Stimulated activated CD8-positive, alpha-beta memory T cell treated with anti-CD3 and anti-CD28 coated beads, Interleukin-7, amount 100 ng/mL, for 48 hours (primary cell): ENCODE results near the gene RASD1.
A peak's percentile ranks its signal among the peaks of the same experiment; 100 is the strongest.
"Not testable (repeated sequence)": the region's sequence is repeated elsewhere in the genome, so short reads cannot be mapped to it uniquely, and the experiment has no call there.

Experiments used
- DNase-seq, 2 donors: peaks; one replicate each; pipeline ENCODE4 v3.0.0-alpha.2; 2020; ENCODE audit warnings: low read depth in 1 of 2; ENCODE audit errors: extremely low read depth in 1 of 2

Gene RASD1

DNA sequence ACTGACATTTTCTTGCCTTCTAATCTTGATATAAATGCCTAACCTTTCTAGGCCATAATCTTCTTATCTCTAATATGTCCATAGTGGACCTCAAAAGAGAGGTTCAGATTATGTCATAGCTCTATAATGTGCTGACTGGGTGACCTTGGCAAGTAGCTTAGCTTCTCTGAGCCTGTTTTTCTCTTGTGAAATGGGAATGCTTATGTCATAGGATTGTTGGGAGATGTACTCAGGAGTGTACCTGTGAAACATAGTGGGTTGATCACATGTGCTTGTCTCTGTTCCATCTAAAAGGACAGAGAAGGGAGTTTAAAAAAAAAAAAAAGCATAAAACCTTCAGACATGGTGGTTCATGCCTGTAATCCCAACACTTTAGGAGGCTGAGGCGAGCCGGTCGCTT, 17.0 kb downstream of the RASD1 start:
- DNase-seq: no peak

DNA sequence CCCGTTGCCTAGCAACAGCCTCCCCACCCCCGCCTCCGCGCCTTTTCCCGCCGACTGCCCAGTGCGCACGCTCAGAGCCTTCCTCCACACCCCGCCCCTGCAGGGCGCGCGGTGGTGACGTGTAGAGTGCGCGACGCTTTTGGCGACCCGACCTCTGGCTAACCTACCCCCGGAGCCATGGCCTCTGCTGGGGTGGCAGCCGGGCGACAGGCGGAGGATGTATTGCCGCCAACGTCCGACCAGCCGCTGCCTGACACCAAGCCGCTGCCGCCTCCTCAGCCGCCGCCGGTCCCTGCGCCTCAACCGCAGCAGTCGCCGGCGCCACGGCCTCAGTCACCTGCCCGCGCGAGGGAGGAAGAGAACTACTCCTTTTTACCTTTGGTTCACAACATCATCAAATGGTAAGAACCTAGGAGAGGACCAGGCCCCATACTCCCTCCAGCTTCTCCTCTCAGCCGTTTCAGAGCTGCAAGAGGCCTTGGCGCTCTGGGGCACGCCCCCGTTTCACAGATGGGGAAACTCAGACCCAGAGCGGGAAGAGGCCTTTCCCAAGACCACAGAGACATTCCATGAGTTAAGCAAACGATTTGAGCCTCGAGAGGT, 19.2 kb downstream of the RASD1 start, which contains the start of gene MED9:
Gene MED9 (plus strand): TSS at position 136 of the 603 bp plus-strand sequence. CDS start 42 bp downstream, at position 178.
- DNase-seq: peak; percentile 84 to 89

DNA sequence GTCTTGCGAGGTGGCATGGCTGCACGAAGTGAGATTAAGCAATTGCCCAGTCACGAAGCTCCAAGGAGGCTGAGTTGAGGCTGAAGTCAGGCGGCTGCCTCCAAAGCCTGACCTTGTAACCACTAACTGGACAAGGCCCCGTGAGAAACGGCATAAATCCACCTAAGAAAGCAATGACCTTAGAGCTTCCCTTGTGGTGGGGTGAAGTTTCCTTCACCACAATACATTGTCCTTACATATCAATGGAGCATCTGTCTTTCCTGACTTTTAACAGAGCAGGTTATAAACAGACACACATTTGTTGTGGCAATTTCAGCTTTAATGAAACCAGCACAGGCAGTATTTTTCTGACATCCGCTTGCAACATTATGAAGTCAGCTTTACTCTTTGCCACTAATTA, 21.9 kb downstream of the RASD1 start:
- DNase-seq: no peak

DNA sequence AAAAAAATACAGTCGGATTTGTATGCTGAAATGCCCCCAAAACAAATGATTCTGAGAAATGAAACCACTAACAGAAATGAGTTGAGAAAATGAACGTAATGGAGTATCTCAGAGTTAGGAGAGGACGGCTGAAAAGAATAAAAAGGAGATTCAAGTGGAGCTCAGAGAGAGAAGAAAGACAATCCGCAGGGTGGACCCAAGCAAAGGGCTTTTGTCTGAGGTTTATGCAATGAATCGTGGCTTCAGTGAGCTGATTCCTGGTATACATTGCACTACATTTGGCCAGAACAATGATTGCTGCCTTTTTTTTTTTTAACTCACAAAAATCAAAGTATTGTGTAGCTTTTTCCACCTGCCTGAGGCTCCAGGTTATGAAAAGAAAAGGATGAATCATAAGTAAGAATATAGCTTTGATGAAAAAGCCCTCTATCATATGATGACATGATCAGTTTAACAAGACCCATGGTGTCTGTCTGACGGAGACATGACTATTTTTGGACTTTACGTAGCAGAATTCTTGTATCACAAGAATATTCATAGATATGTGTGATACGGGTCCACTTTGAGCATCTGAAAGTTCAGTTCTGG, 23.8 kb downstream of the RASD1 start:
- no peak for DNase-seq

DNA sequence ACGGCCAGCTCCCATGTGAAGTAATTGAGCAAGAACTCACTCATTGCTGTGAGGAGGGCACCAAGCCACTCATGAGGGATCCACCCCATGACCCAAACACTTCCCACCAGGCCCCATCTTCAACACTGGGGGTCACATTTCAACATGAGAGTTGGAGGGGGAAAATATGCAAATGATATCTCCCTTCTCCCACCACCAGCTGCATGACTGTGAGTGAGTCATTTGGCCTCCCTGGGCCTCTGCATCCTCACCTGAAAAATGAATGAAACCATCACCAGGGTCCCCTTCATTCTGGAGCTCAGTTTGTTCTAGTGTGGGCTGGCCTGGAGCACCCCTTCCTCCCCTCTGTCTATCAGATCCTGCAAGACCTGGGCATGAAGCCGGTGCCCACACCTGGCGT, 26.2 kb downstream of the RASD1 start:
- DNase-seq: no peak

DNA sequence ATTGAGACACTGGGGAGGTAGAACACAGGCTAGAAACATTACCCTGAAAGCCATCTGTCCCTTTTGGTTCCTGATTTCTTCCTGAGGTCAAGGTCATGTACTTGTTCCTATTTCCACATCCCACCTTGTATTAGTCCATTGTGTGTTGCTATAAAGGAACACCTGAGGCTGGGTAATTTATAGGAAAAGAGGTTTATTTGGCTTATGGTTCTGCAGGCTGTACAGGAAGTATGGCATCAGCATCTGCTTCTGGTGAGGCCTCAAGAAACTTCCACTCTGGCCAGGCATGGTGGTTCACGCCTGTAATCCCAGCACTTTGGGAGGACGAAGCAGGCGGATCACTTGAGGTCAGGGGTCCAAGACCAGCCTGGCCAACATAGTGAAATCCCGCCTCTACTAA, 26.8 kb downstream of the RASD1 start:
- no peak for DNase-seq

DNA sequence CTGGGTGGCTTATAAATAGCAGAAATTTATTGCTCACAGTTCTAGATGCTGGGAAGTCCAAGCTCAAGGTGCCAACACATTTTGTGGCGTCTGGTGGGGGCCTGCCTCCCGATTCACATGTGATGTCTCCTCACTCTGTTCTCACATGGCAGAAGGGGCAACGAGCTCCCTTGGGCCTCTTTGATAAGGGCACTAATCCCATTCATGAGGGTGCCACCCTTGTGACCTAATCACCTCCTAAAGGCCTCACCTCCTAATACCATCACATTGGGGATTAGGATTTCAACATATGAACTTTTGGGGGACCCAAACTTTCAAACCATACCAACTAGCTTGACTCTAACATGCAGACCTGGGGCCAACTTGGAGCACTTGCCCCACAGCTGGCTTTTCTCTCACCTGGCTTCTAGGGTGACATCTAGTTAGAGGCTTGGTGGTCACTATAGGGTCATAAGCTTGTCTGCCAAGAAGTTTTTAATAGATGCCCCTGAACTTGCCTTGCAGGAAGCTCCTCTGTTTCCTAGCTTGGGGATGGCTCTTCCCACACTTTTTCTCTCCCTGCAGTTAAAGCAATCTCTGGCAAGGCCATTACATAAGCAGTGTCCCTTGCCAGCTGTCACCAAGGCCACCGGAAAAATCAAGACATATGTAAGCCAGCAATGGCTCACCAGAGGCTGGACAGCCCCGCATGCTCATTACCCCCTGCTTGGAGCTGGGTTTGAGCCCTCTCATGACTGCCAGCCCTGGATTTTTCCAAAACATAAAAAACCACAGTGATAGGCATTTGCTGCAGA, 27.8 kb downstream of the RASD1 start:
- no peak for DNase-seq

DNA sequence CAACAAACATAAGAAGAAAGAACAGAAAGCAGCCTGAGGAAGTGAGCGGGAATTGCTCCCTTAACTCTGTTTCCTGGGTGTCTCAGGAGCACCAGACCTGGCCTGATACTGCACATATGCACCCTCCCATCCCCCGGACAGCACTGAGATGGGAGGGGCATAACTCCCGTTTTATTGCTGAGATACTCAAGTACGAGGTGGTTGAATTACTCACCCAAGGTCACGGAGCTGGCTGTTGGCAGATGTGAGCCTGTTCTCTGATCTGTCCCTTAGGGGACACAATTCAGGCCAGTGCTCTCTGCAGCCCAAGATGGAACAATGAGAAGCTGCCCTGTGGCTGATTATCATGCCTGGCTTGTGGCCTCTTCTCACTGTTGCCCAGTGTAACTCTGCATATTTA, 28.5 kb downstream of the RASD1 start:
- DNase-seq: no peak

DNA sequence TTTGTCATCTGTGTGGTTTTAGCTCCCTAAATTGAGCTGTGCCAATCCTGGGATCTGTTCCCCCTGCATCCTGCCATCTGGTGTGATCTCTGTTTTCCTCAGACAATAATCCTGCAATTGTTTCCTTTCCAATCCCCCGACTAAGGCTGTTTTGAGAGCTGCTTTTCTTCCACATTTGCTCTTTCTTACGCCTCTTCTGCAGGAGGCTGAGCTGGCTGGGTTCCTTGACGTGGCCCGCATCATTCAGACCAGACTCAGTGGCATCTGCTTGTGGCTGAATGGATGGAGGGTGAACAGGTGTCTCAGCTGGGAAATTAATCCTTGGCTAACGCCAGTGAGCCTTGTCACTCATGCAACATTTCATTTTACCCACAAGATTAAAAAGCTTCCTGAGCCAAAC, 29.2 kb downstream of the RASD1 start:
- no peak for DNase-seq

DNA sequence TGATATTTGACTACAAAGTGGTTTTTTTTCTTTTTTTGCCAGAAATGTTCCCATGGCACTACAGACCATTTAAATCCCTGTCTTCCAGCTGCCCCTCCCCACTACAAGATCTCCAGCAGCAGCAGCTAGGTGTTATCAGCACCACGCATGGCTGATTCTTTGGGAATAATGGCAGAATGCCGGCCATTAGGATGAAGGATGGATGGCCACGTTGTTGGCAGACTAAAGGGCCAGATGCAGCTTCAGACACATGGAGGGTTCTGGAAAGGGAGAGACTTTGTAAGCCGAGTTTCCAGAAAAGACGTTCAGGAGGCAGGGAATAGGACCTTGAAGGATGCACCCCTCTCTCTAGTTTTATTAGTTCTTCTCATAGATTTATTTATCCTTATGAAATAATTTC, 29.7 kb downstream of the RASD1 start:
- no peak for DNase-seq

DNA sequence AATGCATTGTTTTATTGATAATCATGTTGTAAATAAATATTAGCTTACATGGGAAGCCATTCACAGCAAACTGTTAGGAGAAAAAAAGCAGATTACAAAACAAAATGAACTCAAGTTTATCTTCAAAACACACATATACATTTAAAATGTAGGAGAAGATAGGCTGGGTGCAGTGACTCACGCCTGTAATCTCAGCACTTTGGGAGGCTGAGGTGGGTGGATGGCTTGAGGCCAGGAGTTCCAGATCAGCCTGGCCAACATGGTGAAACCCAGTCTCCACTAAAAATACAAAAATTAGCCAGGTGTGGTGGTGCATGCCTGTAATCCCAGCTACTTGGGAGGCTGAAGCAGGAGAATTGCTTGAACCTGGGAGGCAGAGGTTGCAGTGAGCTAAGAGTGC, 30.3 kb downstream of the RASD1 start:
- DNase-seq: not testable (repeated sequence)

DNA sequence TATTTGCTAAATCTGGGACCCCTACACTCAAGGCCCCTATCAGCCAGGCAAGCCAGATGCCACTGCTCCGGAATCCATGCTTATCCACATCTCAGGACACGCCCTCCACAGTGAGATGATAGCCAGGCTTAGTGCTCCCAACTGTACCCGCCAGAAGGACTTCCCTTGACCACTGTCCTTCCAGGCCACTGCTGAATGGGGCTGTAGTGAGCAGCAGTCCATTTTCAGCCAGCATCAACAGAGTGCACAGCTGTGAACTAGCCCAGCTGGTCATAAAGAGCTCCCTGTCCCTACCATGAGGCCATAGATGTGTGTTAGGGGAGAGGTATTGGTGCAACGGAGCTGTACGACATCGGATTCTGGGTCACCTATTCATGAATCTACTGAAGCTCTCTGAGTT, 32.4 kb downstream of the RASD1 start:
- DNase-seq: no peak

DNA sequence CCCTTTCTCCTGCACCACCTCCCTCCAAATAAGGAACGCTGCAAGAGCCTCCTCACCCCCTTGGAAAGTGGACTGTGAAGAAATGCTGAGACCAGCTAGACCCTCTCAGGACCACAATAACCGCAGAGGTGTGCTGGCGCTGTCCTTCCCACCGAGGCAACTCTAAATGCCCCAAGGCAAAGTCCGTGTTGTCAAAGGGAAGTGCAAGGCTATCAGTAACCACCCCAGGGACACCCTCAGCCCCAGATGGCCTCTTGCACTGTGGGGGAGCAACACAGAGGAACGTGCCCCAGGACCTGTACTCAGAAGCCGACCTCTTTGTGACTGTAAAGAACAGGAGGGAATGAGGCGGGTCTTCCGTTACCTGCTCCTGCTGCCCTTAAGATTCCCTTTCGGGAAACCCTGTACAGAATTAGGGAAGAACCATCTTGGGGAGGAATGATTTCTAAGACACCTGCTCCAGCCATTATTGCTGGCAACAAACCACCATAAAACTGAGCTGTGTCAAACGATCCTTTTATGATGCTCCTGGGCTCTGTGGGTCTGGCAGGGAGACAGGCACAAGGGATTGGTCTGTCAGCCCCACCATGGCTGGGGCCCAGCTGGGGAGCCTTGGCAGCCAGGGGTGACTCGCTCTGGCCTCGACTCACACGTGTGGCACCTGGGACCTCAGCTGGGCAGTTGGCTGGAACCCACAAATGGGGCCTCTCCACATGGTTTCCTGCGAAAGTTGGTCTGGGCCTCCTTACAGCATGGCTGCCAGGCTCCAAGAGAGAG, 34.0 kb downstream of the RASD1 start:
- no peak for DNase-seq

DNA sequence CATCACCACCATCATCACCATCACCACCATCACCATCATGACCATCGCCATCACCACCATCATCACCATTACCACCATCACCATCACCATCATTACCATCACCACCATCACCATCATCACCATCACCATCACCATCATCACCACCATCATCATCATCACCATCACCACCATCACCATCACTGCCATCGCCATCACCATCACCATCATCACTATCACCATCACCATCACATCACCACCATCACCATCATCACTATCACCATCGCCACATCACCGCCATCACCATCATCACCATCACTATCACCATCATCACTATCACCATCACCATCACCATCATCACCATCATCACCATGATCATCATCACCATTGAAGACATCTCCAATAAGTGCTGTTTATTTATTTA, 36.2 kb downstream of the RASD1 start:
- no peak for DNase-seq

DNA sequence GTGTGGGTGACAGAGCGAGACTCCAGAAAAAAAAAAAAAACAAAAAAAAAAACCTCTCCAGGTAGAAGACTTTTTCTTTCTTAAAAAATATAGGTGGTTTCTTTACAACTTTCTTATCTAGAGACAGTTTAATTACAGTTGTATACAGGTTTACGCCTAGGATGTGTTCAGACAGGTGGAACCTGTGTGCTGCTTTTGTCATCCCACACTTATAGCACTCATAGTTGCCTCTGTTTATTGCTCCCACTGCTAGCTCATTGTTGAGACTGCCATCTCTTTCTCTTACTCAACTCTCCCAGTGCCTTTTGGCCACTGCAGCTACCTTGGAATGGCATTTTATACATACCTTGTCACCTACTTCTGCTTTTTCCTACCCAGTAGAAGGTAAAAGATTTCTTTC, 38.5 kb downstream of the RASD1 start:
- no peak for DNase-seq

DNA sequence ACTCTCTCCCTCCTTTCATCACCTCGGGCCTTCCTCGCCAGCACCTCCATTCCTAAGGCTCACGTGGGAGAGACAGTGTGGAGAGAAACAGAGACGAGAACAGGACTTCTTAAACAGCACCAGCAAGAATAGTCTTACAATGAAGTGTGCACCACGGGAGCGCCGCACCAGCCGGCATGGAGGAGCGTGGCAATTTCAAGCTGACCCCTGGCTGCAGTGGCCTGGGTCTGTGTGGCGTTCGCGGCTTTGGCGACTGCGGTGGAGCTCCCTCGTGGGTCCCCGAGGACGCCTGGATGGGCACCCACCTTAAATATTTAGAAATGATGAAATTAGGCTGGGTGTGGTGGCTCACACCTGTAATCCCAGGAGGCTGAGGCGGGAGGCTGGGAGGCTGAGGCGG, 39.9 kb downstream of the RASD1 start:
- DNase-seq: no peak

DNA sequence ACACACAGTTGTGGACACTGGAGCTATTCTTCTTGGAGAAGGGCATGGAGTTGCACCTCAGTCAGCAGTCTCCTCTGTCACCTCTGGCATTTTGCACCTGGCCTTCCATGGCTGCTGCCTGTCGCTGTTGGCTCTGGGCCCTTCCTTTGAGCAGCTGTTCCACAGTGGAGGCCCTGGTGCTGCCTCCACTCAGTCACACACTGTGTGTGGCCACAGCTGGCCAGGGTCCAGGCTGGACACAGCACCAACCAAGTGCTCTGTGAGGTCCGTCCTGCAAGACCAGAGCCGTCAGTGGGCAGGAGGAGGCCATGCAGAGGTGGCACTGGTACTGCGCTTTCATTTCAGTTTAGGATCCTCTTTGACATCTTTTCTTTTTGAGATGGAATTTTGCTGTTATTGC, 41.0 kb downstream of the RASD1 start:
- DNase-seq: no peak

DNA sequence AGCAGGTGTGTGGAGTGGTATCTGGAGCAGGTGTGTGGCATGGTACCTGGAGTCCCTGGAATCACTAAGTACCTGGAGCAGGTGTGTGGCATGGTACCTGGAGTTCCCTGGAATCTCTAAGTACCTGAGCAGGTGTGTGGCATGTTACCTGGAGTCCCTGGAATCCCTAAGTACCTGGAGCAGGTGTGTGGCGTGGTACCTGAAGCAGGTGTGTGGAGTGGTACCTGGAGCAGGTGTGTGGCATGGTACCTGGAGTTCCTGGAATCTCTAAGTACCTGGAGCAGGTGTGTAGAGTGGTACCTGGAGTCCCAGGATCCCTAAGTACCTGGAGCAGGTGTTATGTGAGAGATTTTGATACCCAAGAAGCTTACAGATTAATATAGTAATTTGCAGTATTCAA, 41.5 kb downstream of the RASD1 start:
- DNase-seq: not testable (repeated sequence)

DNA sequence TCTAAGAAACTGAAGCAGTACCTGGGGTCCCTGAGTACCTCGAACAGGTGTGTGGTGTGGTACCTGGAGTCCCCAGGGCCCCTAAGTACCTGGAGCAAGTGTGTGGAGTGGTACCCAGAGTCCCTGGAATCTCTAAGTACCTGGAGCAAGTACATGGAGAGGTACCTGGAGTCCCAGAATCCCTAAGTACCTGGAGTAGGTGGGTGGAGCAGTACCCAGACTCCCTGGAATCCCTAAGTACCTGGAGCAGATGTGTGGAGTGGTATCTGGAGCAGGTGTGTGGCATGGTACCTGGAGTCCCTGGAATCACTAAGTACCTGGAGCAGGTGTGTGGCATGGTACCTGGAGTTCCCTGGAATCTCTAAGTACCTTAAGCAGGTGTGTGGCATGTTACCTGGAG, 41.9 kb downstream of the RASD1 start:
- DNase-seq: no peak

DNA sequence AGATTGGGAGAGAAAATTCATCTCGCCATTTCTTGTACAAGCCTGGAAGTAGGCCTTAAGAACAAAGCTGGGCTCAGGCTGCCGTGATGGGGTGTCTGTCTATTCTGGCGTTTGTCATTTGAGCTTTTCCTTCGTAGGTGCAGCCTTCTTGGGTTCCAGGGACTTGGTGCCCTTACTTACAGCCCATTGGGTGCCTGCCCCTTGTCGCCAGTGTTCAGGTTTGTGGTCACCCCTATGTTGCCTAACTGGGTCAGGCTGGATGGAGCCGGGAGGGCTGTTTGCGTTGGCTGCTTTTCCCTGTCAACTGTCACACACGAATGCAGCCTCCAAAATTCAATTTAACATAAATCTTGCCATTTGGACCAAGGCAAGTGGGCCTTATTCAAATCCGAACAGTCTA, 43.1 kb downstream of the RASD1 start:
- DNase-seq: no peak

DNA sequence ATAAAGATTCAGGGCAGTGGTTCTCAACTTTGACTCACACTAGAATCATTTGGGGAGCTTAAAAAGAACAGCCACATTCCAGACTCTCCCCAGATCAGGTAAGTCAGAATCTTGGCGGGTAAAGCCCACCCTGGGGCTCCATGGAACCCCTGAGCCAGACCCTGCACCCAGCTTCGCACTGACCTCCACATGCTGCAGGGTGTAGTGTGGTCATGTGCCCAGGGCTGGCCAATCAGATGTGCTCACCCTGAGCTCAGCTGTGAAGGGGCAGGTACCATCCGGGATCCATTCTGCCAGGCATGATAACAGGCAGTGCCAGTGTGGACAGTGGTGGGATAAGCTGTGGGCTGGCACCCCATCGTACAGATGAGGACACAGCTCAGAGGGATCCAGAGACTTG, 47.5 kb downstream of the RASD1 start:
- DNase-seq: no peak

DNA sequence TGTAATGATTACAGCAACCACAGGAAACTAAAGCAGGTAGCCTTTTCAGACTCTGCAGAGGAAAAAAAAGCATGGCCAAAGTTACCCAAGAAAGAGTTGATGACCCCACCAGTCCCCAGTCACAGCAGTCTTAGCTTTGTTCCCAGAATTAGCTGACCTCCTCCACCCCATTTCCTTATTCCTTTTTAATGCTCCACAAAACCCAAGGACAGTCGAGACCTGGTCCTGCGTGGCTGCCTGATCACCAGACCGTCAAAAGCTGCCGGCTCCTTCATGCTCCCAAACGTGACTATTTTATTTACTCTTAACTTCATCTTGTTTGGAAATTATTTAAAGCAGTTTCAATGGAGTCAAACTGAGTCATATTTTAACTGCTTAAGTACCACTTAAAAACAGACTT, 48.1 kb downstream of the RASD1 start:
- DNase-seq: no peak
